Naive thymus-derived CD4-positive, alpha-beta T cell (primary cell): ENCODE results near the gene CSNK2A2. TPM values are rescaled to one million over a fixed set of nuclear protein-coding genes. Genes with fewer than 3 reads are reported as not detected.

ENCODE experiments used
- ATAC-seq: fragments of 150-1000 bp; cut with Tn5 transposase; 2 replicates; pipeline ENCODE4 v1.10.0; 2021; ENCODE audit warnings: mild to moderate bottlenecking, moderate library complexity
- CTCF ChIA-PET: fragments of 350-600 bp; sonication (Branson Sonifier 250); formaldehyde crosslinking; loops from one replicate; lab custom pipeline; 2021; ENCODE audit warnings: antibody characterized with exemption; lab: Charles Lee
- POLR2A ChIA-PET: fragments of 350-600 bp; sonication (Branson Sonifier 250); formaldehyde crosslinking; loops from one replicate; lab custom pipeline; 2021; ENCODE audit warnings: antibody characterized with exemption, inconsistent platforms; lab: Charles Lee
- DNase-seq, 9 donors: peaks; one replicate each; pipeline versions ENCODE4 v3.0.0 to v3.0.0-alpha.2; 2020 to 2022; ENCODE audit warnings: mixed read lengths in 1 of 9
- H3K27ac ChIP-seq: one replicate; pipeline ENCODE4 v1.7.0; 2013; ENCODE audit warnings: mild to moderate bottlenecking, low read depth, low read length, moderate library complexity
- H3K27me3 ChIP-seq, 2 donors: one replicate each; pipeline ENCODE4 v1.7.0; 2013; ENCODE audit warnings: low read length in 2 of 2, mild to moderate bottlenecking in 2 of 2, moderate library complexity in 2 of 2; ENCODE audit not compliant: control insufficient read depth in 2 of 2, insufficient read depth in 2 of 2
- H3K36me3 ChIP-seq, 3 experiments: 1 replicate in 2 of 3; 2 replicates in 1 of 3; pipeline ENCODE4 v1.7.0; 2013; ENCODE audit warnings: low read length in 3 of 3, mild to moderate bottlenecking in 3 of 3, moderate library complexity in 1 of 3; ENCODE audit not compliant: insufficient read depth in 3 of 3, control insufficient read depth in 2 of 3
- H3K4me1 ChIP-seq, 2 donors: one replicate each; pipeline ENCODE4 v1.7.0; 2013; ENCODE audit warnings: low read length in 2 of 2, mild to moderate bottlenecking in 2 of 2, moderate library complexity in 1 of 2; ENCODE audit not compliant: control insufficient read depth in 2 of 2, insufficient read depth in 2 of 2
- H3K4me3 ChIP-seq: 2 replicates; pipeline ENCODE4 v1.7.0; 2013; ENCODE audit warnings: mild to moderate bottlenecking, low read length
- H3K9me3 ChIP-seq, 3 experiments: 1 replicate in 2 of 3; 2 replicates in 1 of 3; pipeline ENCODE4 v1.7.0; 2013; ENCODE audit warnings: low read length in 3 of 3; ENCODE audit not compliant: control insufficient read depth in 2 of 3
- H3K27ac Mint-ChIP-seq, 9 donors: one replicate each; pipeline ENCODE4 v1.8.0; 2020 to 2022; ENCODE audit warnings: mixed read lengths in 9 of 9, mild to moderate bottlenecking in 8 of 9, moderate library complexity in 5 of 9, inconsistent platforms in 2 of 9
- H3K27me3 Mint-ChIP-seq, 5 donors: one replicate each; pipeline ENCODE4 v1.8.0; 2021 to 2022; ENCODE audit warnings: mixed read lengths in 5 of 5, mild to moderate bottlenecking in 1 of 5
- H3K36me3 Mint-ChIP-seq, 5 donors: one replicate each; pipeline ENCODE4 v1.8.0; 2020 to 2022; ENCODE audit warnings: mixed read lengths in 5 of 5, mild to moderate bottlenecking in 3 of 5, inconsistent platforms in 1 of 5
- H3K4me1 Mint-ChIP-seq, 7 donors: one replicate each; pipeline ENCODE4 v1.8.0; 2020 to 2022; ENCODE audit warnings: mixed read lengths in 7 of 7, mild to moderate bottlenecking in 3 of 7, inconsistent platforms in 1 of 7
- H3K4me3 Mint-ChIP-seq, 10 donors: one replicate each; pipeline ENCODE4 v1.8.0; 2020 to 2022; ENCODE audit warnings: mild to moderate bottlenecking in 10 of 10, mixed read lengths in 10 of 10, moderate library complexity in 6 of 10, inconsistent platforms in 2 of 10
- H3K9me3 Mint-ChIP-seq, 11 donors: one replicate each; pipeline ENCODE4 v1.8.0; 2020 to 2022; ENCODE audit warnings: mixed read lengths in 11 of 11, mild to moderate bottlenecking in 4 of 11, inconsistent platforms in 1 of 11, moderate library complexity in 1 of 11
- intact Hi-C, 2 donors: fragments of 100-400 bp; cut with micrococcal nuclease; formaldehyde crosslinking; loops; one replicate each; pipeline ENCODE4 v1.15.1; 2023
- polyA plus RNA-seq, 2 donors: library from polyadenylated mRNA; unstranded; fragments of 300-500 nt; fragmentation: Illumina TruSeq; gene quantifications; one replicate each; pipeline ENCODE4 v1.2.3, GENCODE V29; 2021
- total RNA-seq, 6 experiments: library from RNA in 5 of 6; stranded (reverse) in 5 of 6; gene quantifications; 1 replicate in 5 of 6; 2 replicates in 1 of 6; pipeline ENCODE4 v1.2.3 and lab custom pipeline; 2021 to 2026

The CSNK2A2 gene
- total and polyA plus RNA-seq, 7 experiments from 2014 or later: 11.0 to 70.0 (median 52.6) TPM

DNA sequence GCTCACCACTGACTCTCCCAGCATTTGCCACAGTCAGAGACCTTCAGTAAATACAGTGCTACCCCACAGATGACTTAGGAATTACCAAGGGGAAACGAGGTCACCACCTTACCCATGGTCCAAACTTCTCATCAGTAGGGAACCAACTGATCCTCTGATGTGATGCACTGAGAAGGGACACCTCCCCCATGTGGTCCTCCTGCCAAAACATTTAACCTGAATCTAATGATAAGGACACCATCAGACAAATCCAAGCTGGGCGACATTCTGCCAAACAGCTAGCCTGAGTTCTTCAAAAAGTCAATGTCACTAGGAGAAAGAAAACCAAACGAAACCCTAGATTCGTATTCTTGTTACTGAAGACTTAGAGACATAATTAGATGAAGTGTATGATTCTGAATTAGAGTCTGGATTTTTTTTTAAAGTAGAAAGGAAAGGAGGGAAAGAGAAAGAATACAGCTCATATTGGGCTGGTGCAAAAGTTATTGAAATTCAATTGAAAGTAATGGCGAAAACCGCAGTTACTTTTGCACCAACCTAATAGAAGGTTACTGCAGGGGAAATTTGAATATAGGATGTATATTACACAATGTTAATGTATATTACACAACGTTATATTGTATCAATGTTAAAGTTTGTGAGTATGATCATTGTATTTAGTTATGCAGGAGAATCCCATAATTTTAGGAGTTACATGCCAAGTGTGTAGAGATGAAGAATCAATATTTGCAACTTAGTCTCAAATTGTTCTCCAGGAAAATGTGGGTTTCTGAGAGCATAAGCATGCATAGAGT is 2.3 kb upstream of the CSNK2A2 start:
- DNase-seq (no peak), ATAC-seq (no peak)
- intact Hi-C loops: no loop called here
- ChIA-PET CTCF (no interaction called here), POLR2A (no interaction called here)
- Mint-ChIP-seq H3K27ac (no peak overlapping the region), H3K27me3 (peaks cover 17 to 39% (median 22%) of the 10 kb centered on the region in 5 donors), H3K9me3 (no peaks in the 10 kb centered on the region), H3K36me3 (peaks cover 0 to 9% (median 5%) of the 10 kb centered on the region in 5 donors), H3K4me1 (peaks cover 20 to 32% (median 30%) of the 10 kb centered on the region in 7 donors), H3K4me3 (peak overlapping the region; percentile 4 to 89 (median 33))
- Histone ChIP-seq H3K27ac (no peak overlapping the region), H3K4me3 (no peak overlapping the region), H3K4me1 (peaks cover 16 to 22% of the 10 kb centered on the region in 2 donors), H3K36me3 (peaks cover 0 to 3% (median 0%) of the 10 kb centered on the region in 3 experiments), H3K27me3 (no peaks in the 10 kb centered on the region), H3K9me3 (no peaks in the 10 kb centered on the region)

DNA sequence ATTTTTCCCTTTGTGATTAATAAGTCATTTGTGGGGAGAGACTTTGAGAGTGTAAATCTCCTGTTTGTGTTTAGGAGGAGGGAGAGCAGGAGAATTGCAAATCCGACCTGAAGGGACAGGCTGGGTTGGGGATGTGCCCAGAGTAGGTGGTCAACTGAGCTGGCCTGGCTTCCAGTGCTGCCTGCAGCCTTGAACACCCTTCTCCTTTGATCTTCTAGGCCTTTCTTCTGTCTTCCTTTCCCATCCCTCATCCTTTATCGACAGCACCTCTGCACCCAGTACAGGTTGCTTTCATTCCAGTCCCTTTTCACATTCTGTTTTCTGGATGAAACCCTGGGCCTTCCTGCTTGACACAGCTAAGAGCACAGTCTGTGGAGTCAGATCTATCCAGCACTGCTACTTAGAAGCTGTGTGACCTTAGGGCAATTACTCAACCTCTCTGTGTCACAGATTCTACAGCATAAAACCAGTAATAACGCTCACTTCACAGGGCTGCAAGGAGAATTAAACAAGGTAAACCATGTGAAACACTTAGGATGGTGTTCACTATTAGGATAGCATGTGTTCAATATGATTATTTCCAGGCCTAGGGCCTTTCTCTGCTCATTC is 1.0 kb upstream of the CSNK2A2 start:
- ChIA-PET POLR2A (no interaction called here), CTCF (no interaction called here)
- Mint-ChIP-seq H3K27ac (peak overlapping the region; percentile 30 to 90 (median 70)), H3K9me3 (no peaks in the 10 kb centered on the region), H3K27me3 (peaks cover 10 to 36% (median 18%) of the 10 kb centered on the region in 5 donors), H3K36me3 (peaks cover 0 to 13% (median 5%) of the 10 kb centered on the region in 5 donors), H3K4me3 (peak overlapping the region; percentile 76 to 89 (median 86)), H3K4me1 (peaks cover 27 to 44% (median 40%) of the 10 kb centered on the region in 7 donors)
- peaks cover 0 to 11% (median 4%) of the 10 kb centered on the region in 3 experiments for H3K36me3 ChIP-seq
- no peak overlapping the region for H3K27ac ChIP-seq
- no peaks in the 10 kb centered on the region for H3K27me3 ChIP-seq
- DNase-seq: no peak
- H3K4me3 ChIP-seq: peak overlapping the region; percentile 63
- H3K4me1 ChIP-seq: peaks cover 21 to 22% of the 10 kb centered on the region in 2 donors
- no peaks in the 10 kb centered on the region for H3K9me3 ChIP-seq
- no peak for ATAC-seq
- intact Hi-C loops: loop anchor here (1.0 to 10.0 kb wide), 11 partner anchors 37 to 1464 kb away; partner anchors contain the start of genes CFAP20 (in 2 of the 2), CIAPIN1 (in 1 of the 2), COQ9 (in 1 of the 2) and GINS3 (in 1 of the 2)

DNA sequence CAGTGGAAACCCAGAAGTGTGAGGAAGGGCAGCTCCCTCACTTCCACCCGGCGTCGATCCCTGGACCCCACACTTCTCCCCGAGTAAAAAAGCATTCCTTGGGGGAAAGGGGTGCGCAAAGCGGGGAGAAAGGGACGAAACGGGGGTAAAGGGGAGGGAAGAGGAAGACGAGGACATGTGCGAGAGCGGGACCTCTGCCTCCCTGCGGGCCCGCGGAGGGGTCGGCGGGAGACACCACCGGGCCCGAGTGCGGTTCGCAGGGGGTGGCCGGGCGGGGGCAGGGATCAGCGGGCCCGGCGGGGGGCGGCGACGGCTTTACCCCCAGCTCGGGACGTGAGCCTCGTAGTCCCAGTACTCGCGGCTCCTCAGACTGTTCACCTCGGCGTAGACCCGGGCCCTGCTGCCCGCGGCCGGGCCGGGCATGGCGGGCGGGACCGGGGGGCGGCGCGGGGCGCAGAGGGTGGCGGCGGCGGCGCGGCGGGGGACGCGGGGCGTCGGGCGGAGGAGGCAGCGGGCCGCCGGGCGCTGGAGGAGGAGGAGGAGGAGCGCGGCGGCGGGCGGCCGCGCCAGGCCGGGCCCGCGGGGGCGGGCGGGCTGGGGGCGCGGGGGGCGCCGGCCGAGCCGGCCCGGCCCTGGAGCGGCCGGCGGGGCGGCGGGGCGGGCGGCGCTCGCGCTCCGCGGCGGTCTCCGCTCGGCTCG is 443 bp downstream of the CSNK2A2 start:
- Histone ChIP-seq H3K4me1 (peaks cover 21 to 22% of the 10 kb centered on the region in 2 donors), H3K36me3 (peaks cover 0 to 15% (median 9%) of the 10 kb centered on the region in 3 experiments), H3K27me3 (no peaks in the 10 kb centered on the region), H3K27ac (peak overlapping the region; percentile 62), H3K9me3 (no peaks in the 10 kb centered on the region), H3K4me3 (peak overlapping the region; percentile 59)
- CTCF ChIA-PET: interaction anchor here (0.9 to 1.6 kb wide), 2 partner anchors 68 to 178 kb away, joined by 3 to 4 read pairs; partner anchors contain the start of gene CFAP20
- Mint-ChIP-seq H3K4me1 (peaks cover 31 to 58% (median 53%) of the 10 kb centered on the region in 7 donors), H3K27ac (peak overlapping the region in 8 of 9 donors; percentile 60 to 90 (median 81)), H3K9me3 (no peaks in the 10 kb centered on the region), H3K36me3 (peaks cover 0 to 25% (median 15%) of the 10 kb centered on the region in 5 donors), H3K4me3 (peak overlapping the region; percentile 81 to 93 (median 88)), H3K27me3 (peaks cover 8 to 33% (median 12%) of the 10 kb centered on the region in 5 donors)
- ATAC-seq (peak; percentile 49), DNase-seq (peak in 2 of 9 donors; percentile 18 to 42)
- POLR2A ChIA-PET: interaction anchor here (0.8 to 1.2 kb wide), 2 partner anchors 68 to 178 kb away, joined by 3 to 5 read pairs; partner anchors contain the start of gene CFAP20
- intact Hi-C loops: loop anchor here (1.0 to 10.0 kb wide), 11 partner anchors 39 to 1463 kb away; partner anchors contain the start of genes CFAP20 (in 2 of the 2), CIAPIN1 (in 1 of the 2), COQ9 (in 1 of the 2) and GINS3 (in 1 of the 2)

DNA sequence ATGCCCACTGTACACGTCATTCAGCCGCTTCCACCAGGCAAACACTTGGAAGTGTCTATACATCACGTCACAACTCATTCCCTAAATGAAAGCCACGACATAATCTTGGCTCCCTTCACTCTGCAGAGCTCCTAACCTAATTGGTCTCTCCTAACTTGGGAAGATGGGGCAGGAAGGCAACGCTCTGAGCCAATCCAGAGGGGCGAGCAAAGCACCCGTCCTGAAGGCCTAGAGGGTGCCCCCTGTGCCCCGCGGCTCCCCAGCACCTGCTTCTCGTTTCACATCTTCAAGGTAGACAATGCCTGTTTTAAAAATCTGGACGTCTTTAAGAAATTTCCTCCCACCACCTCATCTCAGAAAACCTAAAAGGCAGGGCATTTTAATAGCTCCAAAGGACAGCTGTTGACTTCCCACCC is 1.0 kb downstream of the CSNK2A2 start:
- ATAC-seq: no peak
- Histone ChIP-seq H3K4me1 (peaks cover 21 to 22% of the 10 kb centered on the region in 2 donors), H3K4me3 (peak overlapping the region; percentile 59), H3K27me3 (no peaks in the 10 kb centered on the region), H3K9me3 (no peaks in the 10 kb centered on the region), H3K27ac (peak overlapping the region; percentile 62), H3K36me3 (peaks cover 0 to 20% (median 10%) of the 10 kb centered on the region in 3 experiments)
- Mint-ChIP-seq H3K27me3 (peaks cover 3 to 29% (median 6%) of the 10 kb centered on the region in 5 donors), H3K9me3 (no peaks in the 10 kb centered on the region), H3K36me3 (peaks cover 0 to 28% (median 20%) of the 10 kb centered on the region in 5 donors), H3K4me3 (peak overlapping the region; percentile 81 to 93 (median 88)), H3K27ac (peak overlapping the region in 8 of 9 donors; percentile 60 to 90 (median 81)), H3K4me1 (peaks cover 32 to 63% (median 58%) of the 10 kb centered on the region in 7 donors)
- intact Hi-C loops: loop anchor here in 1 of 2 donors (5.0 to 10.0 kb wide), 2 partner anchors 195 to 1462 kb away; partner anchors contain the start of genes NUP93, USB1 and ZNF319
- POLR2A ChIA-PET: interaction anchor here (0.8 to 1.2 kb wide), 3 partner anchors 52 to 178 kb away, joined by 3 to 5 read pairs (median 3); partner anchors contain the start of gene CFAP20
- CTCF ChIA-PET: interaction anchor here (0.9 to 1.6 kb wide), 3 partner anchors 11 to 177 kb away, joined by 3 to 4 read pairs (median 3); partner anchors contain the start of gene CFAP20
- DNase-seq: no peak

DNA sequence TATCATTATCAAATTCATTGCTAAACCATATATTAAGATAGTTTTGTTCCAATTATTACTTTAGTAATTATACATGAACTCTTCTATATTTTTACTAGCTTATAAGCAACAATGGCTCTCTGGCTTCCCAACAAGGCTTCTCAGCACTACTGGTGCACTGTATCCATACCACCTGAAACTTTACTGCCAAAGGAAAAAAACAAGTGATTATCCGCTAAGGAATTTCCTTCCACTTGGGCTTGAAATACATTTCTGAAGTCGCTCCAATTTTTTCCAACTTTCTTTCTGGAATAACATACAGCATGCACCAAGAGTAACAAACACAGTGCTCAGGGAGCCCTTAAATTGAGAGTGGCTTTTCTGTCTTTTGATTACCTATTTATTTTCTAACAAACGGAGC is 2.1 kb downstream of the CSNK2A2 start:
- H3K27me3 Mint-ChIP-seq: peaks cover 0 to 20% (median 4%) of the 10 kb centered on the region in 5 donors
- Histone ChIP-seq H3K4me1 (peaks cover 21 to 22% of the 10 kb centered on the region in 2 donors), H3K9me3 (no peaks in the 10 kb centered on the region), H3K36me3 (peaks cover 3 to 29% (median 10%) of the 10 kb centered on the region in 3 experiments), H3K27ac (no peak overlapping the region), H3K27me3 (no peaks in the 10 kb centered on the region), H3K4me3 (no peak overlapping the region)
- peaks cover 4 to 38% (median 23%) of the 10 kb centered on the region in 5 donors for H3K36me3 Mint-ChIP-seq
- peak overlapping the region; percentile 29 to 92 (median 88) for H3K4me3 Mint-ChIP-seq
- ATAC-seq: no peak
- POLR2A ChIA-PET: interaction anchor here (0.7 kb wide), 1 partner anchor 38 kb away, joined by 3 read pairs; no protein-coding TSS in a partner anchor
- H3K9me3 Mint-ChIP-seq: no peaks in the 10 kb centered on the region
- CTCF ChIA-PET: interaction anchor here (1.2 to 1.6 kb wide), 2 partner anchors 9 to 66 kb away, joined by 3 to 4 read pairs; partner anchors contain the start of gene CFAP20
- no peak for DNase-seq
- intact Hi-C loops: loop anchor here in 1 of 2 donors (2.0 to 10.0 kb wide), 3 partner anchors 19 to 1461 kb away; partner anchors contain the start of genes NUP93, USB1 and ZNF319
- H3K4me1 Mint-ChIP-seq: peaks cover 32 to 71% (median 63%) of the 10 kb centered on the region in 7 donors
- peak overlapping the region in 6 of 9 donors; percentile 21 to 80 (median 46) for H3K27ac Mint-ChIP-seq
